ENCODE data around the gene SLC6A13.
"Not testable (repeated sequence)": the region's sequence is repeated elsewhere in the genome, so short reads cannot be mapped to it uniquely, and the experiment has no call there.

Gene SLC6A13

DNA sequence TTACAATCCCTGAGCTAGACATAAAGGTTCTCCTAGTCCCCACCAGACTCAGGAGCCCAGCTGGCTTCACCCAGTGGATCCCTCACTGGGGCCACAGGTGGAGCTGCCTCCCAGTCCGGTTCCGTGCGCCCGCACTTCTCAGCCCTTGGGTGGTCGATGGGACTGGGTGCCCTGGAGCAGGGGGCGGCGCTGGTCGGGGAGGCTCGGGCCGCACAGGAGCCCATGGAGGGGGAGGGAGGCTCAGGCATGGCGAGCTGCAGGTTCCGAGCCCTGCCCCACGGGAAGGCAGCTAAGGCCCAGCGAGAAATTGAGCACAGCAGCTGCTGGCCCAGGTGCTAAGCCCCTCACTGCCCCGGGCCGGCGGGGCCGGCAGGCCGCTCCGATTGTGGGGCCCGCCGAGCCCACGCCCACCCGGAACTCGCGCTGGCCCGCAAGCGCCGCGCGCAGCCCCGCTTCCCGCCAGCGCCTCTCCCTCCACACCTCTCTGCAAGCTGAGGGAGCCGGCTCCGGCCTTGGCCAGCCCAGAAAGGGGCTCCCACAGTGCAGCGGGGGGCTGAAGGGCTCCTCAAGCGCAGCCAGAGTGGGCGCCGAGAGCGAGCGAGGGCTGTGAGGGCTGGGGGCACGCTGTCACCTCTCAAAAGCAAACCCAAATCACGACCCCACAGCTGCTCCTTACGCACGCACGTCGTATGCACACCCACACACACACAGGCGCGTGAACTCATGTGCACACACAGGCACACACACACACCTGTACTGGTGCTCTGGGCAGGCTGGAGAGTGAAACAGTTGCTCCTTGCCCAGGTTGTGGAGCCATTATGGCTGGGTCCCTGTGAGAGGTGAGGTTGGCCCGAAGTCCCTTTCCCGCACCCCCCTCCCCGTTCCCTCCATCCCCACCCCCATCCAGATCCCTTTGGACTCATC lies 74.4 kb downstream of the SLC6A13 start:
- in situ Hi-C loops (cut with MboI; ENCODE audit: low pct_unique_long_range_greater_than_20kb, low sequenced_read_pairs); DNase-seq: not testable (repeated sequence)

DNA sequence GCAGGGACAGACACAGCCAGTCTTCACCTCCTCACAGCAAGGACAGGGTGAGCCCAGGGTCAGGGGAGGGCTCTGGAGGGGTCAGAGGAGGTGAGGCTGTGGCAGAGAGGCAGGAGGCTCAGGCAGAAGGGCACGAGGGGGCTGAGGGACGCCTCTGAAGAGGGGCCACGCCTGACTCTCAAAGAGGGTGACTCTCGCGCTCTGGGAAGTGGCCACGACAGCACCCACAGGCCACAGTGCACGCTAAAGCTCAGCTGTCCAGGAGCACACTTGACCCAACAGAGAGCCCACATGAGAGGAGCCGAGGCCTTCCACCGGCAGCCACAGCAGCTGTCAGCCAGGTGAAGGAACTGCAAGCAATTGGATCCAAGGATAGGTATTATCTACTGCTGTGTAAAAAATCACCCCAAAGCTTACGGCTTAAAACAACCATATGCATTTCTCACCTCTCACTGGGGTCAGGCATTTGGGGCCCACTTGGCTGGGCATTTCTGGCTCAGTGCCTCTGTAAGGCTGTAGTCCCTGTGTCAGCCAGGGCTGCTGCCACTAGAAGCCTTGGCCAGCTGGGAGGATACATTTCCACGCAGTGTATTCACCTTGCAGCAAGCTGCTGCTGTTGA lies 76.5 kb downstream of the SLC6A13 start:
- in situ Hi-C loops (cut with MboI; ENCODE audit: low pct_unique_long_range_greater_than_20kb, low sequenced_read_pairs), result no loop called here
- no peak for DNase-seq

DNA sequence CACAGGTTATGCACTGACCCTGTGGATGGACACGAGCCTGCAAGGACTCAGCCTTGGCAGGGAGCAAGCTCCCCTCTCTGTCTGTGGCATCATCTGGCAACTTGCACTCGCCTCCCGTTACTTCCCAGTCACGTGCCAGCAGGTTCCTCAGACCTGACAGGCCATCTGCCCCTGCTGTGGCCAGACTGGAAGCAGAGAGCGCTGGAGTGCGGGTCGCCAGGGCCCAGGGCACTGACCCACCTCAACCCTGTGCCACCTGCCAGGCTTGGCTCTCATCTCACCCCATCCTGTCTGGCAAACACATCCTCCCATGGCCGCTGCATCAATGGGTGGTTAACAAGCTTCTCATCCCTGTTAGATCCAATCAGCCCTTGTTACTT lies 77.1 kb downstream of the SLC6A13 start:
- in situ Hi-C loops (cut with MboI; ENCODE audit: low pct_unique_long_range_greater_than_20kb, low sequenced_read_pairs), result no loop called here
- no peak for DNase-seq

DNA sequence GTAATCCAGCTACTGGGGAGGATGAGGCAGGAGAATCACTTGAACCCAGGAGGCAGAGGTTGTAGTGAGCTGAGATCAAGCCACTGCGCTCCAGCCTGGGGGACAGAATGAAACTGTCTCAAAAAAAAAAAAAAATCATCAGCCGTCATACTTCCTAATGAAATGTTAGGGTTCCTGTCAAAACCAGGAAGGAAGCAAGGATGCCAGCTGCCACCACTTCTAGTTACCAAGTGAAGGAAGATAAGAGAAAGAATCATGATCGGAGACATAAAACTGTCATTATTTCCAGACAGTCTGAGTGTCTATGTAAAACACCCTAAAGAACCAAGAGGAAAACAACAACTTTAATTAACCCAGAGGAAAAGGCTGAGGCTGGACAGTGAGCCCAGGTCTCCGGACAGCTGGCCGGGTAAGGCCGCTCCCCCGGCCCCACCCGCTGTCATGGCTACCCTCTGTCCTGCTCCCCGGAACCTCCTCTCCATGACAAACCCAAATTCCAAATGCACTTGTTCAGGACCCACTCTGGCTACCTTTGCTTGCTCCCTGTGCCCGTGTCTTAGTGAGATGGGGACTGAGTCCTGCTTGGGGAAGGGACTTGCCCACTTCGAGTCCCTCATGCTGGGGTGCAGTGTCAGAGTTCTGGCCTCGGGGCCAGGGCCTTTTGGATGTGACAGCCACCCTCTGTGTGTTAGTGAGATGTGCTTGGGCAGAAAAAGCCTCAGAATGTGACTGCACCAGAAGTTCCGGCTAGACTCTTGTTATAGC lies 77.6 kb downstream of the SLC6A13 start:
- DNase-seq, result no peak
- in situ Hi-C loops (cut with MboI; ENCODE audit: low pct_unique_long_range_greater_than_20kb, low sequenced_read_pairs), result no loop called here

DNA sequence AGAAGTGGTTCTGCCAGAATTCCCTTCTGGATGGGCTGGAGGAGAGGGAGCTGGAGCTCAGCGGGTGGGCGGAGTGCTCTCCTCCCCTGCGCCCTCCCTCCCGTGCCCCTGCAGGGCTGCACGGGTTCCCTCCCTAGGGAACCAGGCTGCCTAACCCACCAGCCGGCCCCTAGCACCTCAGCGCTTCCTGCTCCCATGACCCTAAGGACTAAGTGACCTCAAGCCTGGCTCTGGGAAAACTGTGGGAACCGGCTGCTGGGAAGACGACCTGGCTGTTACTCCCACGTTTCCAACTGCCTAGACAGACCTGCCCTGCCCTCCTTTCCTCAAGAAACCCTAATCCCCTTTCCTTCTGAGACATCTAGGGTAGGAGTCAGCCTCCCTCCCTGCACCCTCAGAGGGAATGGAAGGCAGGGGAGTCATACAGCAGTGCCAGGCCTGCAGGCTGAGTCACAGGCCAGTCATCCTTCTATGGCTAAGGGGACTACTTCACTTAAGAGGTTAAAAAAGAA lies 80.2 kb downstream of the SLC6A13 start:
- DNase-seq, result peak; percentile 46
- in situ Hi-C loops (cut with MboI; ENCODE audit: low pct_unique_long_range_greater_than_20kb, low sequenced_read_pairs), result no loop called here

DNA sequence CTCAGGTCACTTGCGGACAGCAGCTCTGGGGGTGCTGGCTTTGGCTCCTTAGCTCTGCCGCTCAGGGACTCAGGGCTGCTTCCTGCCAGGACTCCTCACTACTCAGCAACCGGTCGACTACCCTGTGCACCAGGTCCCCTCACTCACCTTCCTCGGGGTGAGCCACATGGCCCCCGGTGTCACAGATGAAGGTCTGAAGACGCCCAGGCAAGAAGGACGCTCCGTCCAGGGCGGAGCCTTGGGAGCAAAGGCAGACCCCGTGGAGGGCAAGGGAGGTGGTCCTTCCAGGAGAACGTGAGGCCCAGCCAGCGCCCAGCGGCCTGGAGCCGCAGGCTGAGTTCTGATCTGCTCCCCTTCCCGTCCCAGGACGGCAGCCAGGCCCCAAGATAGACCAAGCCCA lies 80.7 kb downstream of the SLC6A13 start:
- DNase-seq, result no peak
- in situ Hi-C loops (cut with MboI; ENCODE audit: low pct_unique_long_range_greater_than_20kb, low sequenced_read_pairs), result no loop called here

DNA sequence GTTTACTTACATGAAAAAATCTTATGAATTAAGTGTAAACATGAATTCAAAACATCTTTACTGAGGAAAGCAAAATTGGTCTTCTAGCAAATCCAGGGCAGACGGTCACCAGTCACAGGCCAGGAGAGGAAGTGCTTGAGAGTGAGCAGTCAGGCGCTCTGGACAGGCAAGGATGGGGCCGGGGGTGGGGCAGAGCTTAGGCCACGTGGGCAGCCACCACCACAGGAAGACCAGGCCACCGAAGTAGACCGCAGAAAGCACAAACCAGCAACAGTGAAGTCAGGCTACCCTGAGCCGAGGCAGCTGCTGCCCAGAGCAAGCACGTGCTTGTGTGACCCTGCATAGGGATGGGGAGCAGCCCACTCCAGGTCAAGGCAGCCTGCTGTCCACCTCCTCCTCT lies 82.2 kb downstream of the SLC6A13 start:
- in situ Hi-C loops (cut with MboI; ENCODE audit: low pct_unique_long_range_greater_than_20kb, low sequenced_read_pairs), result no loop called here
- DNase-seq, result peak; percentile 86

DNA sequence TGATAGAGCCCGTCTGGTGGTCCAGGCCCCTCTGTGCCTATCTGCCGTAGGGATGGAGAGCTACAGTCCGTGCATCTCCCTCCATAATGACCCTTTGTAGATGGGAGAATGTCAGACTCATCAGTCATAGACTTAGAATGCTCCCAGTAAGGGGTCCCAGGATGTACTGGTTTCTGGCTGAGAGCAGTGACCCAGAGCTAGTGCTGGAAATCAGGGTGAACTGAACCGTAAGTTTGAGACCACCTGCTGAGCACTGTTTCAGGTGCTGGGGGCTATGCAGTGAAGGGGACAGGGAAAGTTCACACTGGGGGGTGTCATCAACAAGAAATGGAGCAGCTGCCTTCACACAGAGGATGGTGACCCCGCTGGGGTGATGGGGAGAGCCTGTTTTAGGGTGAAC lies 82.8 kb downstream of the SLC6A13 start:
- DNase-seq, result no peak
- in situ Hi-C loops (cut with MboI; ENCODE audit: low pct_unique_long_range_greater_than_20kb, low sequenced_read_pairs), result no loop called here

DNA sequence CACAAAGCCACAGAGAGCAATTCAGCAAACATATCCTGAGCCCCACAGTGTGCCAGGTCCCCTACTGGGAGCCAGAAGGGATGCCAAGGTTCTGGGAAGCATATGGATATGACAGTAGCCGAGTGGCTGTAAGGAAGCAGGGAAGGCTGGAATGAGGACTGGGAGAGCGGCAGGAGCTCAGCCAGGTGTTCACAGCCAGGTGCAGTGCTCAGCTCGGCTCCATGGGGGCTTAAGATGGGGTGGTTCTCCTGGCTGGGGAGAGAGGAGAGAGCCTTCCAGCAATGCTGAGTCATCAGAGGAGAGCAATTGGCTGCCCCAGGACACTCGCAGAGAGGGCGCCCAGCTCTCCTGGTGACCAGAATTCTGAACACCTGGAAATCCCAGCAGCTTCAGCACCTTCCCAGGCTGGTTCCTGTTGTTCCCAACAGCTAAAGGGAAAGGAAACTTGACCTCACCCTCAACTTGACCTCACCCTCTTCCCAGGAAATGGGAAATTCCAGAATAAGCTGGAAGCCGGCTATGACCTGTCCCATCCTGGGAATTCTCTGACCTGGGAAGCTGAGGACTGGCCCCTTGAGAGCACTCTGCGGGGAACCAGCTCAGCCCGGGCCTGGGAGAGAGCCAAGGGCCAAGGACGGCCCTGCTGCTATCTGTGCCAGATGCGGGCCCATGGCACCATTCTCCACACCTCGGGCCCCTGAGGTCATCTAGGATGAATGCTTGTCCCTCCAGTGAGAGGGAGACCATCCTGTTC lies 83.3 kb downstream of the SLC6A13 start:
- no peak for DNase-seq
- in situ Hi-C loops (cut with MboI; ENCODE audit: low pct_unique_long_range_greater_than_20kb, low sequenced_read_pairs), result no loop called here

DNA sequence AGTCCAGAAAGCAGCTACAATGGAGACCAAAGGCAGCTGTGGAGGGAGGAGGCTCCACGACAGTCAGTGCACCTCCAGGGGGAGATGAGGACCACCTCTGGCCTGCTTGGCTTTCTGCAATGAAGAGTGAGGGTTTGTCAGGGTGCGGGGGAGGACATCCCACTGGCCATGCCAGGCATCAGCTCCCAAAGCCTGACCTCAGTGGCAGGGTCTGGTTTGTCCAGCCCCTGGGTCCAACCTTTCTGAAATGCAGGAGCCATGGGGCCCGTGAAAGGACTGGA lies 83.9 kb downstream of the SLC6A13 start:
- DNase-seq, result no peak
- in situ Hi-C loops (cut with MboI; ENCODE audit: low pct_unique_long_range_greater_than_20kb, low sequenced_read_pairs), result no loop called here

DNA sequence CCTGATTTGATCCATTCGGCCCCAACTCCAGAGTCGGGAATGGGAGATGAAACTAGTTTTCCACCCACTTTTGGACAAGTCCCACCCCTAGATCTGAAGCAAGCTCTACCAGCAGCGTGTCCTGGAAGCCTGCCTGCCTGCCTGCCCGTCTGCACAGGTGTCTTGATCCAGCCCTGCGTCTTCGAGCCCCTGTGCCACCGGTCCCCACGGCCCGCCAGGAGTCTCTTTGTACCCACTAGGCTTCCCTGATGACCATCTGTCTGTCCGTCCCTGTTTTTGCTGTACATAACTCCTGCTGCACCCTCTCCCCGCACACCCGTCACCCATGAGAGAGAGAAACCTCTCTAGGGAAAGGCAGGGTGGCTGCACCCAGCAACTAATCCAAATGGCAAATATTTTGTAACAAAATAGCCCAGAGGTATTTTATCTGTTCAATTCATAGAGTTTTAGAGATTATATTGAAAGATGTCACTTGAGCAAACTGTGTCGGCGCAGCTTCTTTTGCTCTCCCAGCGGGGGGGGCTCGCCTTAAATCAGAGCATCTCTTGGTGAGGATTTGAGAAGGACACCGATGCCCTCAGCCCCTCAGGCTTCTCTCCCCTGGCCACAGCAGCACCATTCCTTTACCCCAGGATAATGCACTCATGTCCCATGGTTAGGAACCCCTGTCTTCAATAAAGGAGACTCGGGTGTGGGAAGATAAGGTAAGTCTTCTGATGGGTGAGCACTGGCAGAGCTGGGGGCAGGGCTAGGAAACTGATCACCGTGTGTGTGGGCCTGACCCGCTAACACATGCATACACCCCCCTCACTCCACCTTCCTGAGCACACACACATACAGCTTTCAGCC lies 84.4 kb downstream of the SLC6A13 start:
- no peak for DNase-seq
- in situ Hi-C loops (cut with MboI; ENCODE audit: low pct_unique_long_range_greater_than_20kb, low sequenced_read_pairs), result no loop called here

DNA sequence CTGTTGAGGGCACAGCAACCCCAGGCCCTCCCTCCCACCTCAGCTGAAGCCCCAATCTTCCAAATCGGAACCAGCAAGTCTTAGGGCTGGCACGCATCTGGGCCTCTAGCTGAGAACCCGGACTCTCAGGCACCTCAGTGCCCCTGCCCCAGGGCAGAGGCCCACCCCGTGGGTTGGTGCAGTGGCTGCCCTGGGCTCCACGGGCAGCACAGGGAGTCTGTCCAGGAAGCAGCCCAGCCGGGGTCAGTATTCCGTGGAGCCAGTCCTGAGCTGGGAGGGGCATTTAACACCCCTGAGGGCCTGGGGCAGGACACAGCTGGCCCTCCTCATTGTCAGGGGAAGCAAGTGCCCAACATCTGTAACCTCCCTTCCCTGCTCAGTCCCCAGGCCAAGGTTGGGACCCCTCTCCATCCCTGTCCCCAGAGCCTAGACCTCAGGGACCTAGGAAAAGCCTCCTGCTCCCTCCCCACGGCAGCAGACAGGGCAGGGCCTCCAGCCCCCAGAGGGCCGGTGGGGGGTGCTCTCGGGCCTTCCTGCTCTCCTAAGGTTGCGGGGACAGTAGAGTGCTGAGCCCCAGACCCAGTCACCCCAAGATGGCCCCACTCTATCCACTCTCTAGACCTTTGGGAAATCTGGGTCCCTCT lies 85.2 kb downstream of the SLC6A13 start:
- in situ Hi-C loops (cut with MboI; ENCODE audit: low pct_unique_long_range_greater_than_20kb, low sequenced_read_pairs), result no loop called here
- no peak for DNase-seq

DNA sequence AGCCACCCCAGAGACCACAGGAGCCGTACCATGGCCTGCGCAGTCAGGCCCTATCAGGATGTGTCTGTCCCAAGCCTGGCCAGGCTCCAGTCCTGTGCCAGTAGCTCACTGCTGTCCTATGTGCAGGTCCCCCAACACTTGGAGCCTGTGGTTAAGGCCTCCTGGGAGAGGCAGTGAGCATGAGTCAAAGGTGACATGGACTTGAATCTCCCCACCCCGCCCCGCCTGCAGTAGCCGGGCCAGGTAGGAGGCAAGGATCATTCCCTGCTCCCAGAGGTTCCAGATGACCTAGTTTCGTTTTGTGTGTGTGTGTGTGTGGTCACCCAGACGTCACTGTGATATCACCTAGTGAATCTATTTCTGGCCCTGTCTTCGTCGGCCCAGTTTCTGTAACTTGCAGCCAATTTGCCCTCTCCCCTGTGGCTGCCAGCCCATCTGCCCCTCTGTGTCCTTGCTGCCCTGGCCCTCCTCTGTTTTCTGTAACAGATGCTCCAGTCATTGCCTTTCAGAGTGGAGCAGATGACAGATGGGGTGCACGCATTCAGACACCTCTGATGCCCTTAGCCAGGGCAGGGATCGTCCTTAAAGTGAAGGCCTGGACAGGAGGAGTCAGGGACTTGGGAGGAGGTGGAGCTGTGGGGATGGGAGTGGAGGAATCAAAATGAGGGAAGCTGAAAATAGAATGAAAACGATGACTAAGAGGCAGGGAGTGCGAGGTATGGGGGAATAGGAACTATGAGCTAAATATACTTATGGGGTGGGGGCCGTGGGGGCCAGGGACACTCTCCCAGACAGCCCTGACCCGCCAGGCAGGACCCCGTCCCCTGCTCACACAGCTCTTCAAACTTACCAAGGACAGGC lies 86.1 kb downstream of the SLC6A13 start:
- DNase-seq, result no peak

DNA sequence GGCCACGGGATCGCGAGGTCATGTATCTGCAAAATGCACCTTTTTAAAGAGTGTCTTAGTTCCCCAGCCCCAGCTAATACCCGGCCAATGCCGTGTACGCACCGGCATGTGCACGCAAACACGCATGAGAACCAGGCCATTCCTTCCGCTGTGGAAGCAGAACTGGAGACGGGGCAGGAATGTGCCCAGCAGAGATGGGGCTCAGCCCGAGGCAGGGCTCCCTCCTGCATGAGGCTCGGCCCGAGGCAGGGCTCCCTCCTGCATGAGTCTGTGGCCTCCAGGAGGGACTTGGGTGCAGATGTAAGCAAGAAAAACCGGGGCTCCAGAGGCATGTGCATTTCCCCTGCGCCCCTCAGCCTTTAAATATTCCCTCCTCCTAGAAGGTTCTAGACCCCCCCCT lies 86.9 kb downstream of the SLC6A13 start:
- in situ Hi-C loops (cut with MboI; ENCODE audit: low pct_unique_long_range_greater_than_20kb, low sequenced_read_pairs), result no loop called here
- DNase-seq, result no peak

More for the DNA sequence above, 86.1 kb downstream of the SLC6A13 start:
- in situ Hi-C loops (cut with MboI; ENCODE audit: low pct_unique_long_range_greater_than_20kb, low sequenced_read_pairs), result no loop called here

DNA sequence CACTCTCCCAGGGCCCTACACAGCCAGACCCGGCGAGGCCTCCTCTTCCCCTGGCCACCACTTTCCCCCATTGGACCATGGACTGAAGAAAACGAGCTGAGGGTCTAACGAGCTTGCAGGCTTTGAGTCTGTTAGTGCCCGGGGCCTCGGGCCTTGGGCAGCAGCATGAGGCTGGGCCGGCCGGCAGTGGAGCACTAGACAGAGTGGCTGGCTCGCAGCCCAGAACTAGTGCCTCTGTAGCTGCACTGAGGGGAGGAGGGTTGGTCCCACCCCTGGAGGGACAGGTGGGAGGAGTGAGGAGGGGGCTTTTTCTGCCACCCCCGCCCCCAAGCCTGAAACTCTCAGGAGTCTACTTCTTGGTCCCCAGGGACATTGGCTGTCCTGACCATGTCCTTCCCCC lies 87.4 kb downstream of the SLC6A13 start:
- DNase-seq, result no peak
- in situ Hi-C loops (cut with MboI; ENCODE audit: low pct_unique_long_range_greater_than_20kb, low sequenced_read_pairs), result no loop called here

DNA sequence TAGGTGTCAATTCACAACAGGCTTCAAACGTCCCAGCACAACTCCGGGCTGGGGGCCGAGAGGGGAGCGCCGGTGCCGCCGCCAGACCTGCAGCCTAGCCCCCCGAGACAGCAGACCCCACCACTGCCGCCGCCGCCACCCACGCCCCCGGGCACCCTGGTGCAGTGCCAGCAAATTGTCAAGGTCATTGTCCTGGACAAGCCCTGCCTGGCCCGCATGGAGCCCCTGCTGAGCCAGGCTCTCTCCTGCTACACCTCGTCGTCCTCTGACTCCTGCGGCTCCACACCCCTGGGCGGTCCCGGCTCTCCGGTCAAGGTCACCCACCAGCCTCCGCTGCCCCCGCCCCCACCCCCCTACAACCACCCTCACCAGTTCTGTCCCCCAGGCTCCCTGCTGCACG lies 88.0 kb downstream of the SLC6A13 start:
- DNase-seq, result no peak
- in situ Hi-C loops (cut with MboI; ENCODE audit: low pct_unique_long_range_greater_than_20kb, low sequenced_read_pairs), result no loop called here

DNA sequence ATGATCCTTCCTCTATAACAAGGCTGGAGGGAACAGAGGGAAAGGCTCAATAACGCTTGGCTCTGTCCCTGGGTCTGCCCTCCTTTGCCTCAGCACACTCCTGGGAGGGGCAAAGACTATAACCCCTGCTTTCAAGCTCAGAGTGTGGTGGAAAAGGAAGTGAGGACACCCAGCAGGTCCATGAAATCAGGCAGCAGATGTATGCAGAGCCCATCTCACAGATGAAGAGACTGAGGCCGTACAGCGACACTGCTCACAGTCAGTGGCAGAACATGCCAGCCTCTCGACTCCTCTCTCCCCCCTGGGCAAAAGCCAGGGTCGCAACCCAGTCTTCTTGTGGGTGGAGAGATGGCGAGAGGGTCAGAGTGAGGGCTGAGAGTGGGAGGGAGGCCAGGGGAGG lies 88.5 kb downstream of the SLC6A13 start:
- no peak for DNase-seq
- in situ Hi-C loops (cut with MboI; ENCODE audit: low pct_unique_long_range_greater_than_20kb, low sequenced_read_pairs), result no loop called here
